GM11168 (cell line): ENCODE results near the gene FAM184B.
"Not testable (repeated sequence)": the region's sequence is repeated elsewhere in the genome, so short reads cannot be mapped to it uniquely, and the experiment has no call there.

Source experiments
- in situ Hi-C: fragments of 300-500 bp; cut with MboI; formaldehyde crosslinking; loops from one replicate; pipeline ENCODE4 v1.12.0; 2022; ENCODE audit warnings: low sequenced_read_pairs; ENCODE audit not compliant: unreplicated experiment

Gene FAM184B

DNA sequence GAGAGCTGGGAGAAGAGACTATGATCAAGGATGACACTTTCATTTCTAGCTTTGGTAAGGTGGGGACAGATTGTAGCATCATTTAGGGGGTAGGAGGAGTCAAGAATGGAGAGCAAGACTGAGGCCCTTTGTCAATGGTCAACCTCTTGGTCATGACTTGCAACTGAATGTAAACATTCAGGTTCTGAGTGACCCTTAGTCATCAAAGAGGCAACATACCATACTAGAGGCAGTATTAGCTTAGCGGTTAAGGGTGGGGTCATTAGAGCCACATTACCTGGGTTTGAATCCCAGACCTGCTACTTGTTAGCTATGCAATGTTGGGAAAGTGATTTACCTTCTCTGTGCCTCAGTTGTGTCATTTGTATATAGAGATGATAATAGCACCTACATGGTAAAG lies 90.5 kb downstream of the FAM184B start:
- in situ Hi-C loops = no loop called here

DNA sequence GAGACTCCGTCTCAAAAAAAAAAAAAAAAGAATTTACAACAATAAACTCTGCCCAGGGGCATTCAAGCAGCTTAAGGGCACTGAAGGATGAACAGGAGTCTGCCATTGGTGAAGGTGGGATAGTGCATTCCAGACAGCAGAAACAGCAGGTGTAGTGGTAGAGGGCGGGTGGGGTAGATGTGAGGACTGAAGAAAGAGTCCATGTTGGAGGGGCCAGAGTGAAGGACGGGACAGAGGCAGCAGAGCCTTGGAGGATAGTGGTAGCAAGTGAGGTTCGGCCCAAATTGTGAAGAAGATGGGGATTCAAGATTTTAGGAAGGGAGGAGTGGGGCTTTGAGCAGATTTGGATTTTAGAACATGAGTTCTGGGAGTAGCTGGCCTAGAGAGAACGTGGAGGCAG lies 91.3 kb downstream of the FAM184B start:
- in situ Hi-C loops = no loop called here

DNA sequence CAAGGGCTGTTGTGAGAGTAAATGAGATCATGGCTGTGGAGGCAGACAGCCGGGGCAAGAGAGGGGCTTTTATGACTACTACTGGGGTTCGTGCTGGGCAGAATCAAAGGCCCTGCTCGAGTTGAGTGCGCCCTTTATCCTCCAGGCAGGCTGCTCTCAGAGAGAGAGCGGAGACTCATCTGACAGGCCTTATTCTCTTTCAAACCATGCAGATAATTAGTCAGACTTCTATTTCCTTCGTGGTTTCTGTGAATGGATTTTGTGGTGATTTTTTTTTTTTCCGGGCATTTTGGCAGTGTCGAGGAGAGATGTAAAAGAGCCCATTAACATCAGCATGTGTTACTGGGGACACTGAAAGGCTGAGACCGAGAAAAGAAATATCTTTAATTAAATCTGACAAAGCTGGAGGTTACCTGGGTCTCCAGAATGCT lies 93.4 kb downstream of the FAM184B start:
- in situ Hi-C loops = no loop called here

DNA sequence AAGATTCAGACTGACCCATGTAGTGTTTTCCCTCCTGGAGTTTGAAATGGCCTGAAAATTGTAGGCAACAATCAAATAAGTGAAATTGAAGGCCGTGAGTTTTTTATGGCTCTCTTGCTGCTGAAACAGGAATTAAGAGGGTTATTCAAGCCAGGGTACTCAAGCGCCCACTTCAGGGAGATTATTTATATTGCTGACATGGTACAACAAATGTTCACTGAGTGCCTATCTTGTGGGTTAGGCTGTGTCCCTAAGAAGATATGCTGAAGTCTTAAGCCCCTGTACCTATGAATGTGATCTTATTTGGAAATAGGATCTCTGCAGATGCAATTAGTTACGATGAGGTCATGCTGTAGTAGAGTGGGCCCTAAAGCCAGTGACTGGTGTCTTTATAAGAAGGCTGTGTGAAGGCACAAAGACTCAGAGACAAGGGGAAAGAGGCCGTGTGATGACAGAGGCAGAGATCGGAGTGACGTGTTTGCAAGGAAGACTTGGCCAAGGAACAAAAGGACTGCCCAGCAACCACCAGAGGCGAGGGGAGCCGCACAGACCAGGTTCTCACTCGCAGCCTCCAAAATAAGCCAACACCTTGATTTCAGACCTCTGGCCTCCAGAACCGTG lies 94.1 kb downstream of the FAM184B start:
- in situ Hi-C loops = no loop called here

DNA sequence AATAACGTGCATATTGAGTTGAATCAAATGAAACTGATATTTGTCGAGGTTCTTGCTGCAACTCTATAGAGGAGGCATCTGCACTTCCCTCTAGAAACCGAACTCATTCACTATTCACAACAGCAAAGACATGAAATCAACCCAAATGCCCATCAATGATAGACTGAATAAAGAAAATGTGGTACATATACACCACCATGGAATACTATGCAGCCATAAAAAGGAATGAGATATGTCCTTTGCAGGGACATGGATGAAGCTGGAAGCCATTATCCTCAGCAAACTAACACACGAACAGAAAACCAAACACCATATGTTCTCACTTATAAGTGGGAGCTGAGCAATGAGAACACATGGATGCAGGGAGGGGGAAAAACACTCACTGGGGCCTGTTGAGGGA lies 96.8 kb downstream of the FAM184B start:
- in situ Hi-C loops = not testable (repeated sequence)

DNA sequence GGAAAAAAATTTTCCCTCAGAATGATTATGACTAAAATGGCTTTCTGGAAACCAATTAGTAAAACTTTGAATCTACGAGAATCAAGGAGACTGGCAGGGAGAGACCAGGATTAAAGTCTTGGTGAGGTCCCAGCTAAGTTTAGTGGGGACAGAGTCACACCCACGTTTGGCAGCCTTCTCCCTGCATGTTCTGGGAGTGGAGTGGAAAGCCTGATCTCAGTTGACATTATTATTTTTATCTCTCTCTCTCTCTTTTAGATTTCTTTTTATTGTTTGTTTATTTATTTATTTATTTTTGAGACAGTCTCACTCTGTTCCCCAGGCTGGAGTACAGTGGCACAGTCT lies 99.2 kb downstream of the FAM184B start:
- in situ Hi-C loops = no loop called here

DNA sequence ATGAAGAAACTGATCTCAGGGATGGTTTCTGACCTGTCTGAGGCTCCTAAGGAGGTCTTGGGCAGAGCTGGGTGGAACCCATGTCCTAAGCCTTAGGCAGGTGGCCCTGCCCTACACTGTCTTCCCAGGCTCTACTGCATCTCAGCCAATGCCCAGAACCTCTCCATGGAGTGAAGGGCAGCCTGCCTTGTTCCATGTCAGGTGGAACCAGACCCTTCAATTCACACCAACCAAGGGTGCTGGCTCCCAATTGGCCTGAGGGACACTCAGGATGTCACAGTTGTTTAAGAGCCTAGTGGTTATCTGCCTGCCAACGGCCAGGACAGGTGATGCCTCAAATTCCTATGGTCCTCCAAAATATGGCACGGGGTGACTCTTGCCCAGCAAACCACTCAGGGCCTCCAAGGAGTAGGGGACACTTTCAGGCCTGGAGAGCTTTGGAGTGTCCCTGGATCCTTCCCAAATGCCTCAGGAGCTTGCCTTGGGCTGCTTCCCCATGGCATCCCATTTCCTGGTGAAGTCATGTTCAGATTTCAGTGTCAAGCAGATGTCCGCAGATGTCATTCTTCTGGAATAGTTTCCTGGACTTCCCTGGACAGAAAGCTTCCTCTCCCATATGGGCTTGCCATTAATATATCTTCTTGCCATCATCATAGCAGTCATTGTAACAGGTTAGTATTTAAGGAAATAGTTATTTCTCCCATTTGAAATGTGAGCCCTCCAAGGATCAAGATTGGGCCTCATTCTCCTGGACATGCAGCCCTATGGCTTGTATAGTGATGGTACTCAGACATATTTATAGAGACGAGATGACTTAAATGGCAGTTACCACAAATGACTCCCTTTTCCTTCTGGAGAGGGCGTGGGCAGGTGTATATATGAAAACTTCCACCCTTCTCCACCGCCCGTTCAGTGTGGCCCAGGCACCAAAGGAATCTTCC lies 99.9 kb downstream of the FAM184B start:
- in situ Hi-C loops = no loop called here

DNA sequence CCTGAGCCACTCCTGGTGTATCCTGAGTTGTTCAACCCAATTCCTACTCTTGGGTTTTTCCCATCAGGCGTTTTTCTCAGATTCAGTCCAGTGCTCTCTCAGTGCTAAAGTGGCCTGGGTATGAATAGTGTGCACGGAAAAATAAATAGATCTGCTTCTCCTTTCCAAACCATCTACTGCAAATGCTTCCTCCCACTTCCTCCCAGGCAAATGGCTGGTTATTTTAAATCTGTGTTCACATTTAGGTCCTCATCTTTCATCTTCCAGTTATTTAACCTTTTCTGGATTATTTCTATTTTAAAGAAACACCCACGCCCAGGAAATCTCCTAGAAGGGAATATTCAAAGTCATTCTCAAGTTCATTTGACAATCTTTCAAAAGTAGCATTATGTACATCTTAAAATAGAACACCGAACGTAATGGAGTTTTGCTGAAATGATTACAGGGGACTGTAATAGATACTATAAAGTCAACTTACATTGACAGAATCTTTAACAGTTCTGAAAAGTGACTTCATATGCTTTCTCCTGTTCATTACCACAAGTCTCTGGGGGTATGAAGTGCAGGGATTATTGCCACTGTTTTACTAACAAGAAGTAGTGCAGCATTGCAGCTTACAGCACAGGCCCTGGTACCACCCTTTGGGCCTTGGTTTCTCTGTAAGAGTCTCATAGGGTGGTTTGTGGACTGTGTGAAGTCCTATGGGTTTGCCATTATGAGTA lies 100.7 kb downstream of the FAM184B start:
- in situ Hi-C loops = no loop called here

DNA sequence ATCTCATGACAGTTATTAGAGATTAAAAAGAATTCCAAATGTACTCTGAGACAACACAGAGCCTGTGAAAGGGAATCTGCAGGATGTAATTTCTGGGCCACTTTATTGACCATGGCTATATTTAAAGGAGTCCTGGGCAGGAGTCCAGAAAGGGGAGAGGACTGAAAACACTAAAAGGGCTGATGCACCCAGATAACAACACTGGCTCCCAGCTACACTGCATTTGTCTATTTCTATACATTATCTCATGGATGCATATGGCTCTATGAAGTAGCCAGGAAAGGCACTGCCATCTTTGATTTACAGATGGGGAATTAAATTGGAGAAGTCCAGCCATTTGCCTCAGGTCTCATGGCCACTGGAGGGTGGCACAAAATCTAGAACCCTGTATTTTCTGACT lies 111.0 kb downstream of the FAM184B start:
- in situ Hi-C loops = no loop called here

DNA sequence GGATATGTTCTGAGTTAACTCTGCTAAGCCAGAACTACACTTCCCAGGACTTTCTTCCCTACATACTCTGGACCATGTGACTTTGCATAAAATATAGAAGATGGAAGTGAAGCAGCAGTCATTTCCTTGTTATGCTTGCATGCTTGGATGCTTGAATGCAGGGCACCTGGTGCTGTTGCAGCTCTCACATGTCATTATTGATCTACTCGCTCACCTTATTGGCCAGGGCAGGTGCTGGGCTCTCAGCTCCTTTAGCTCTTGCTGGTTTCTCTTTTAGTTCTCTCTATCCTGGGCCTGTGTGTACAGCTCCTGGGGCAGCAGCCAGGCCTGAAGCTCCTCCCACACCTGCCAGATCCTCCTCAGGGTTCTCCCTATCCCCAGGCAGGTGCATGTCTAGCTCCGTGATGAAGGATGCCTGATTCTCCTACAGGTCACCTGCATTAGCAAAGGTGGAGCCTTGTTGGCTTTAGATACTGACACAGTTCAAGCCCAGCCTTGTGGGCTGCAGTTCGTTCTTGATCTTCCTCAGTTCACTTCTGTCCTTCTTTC lies 113.7 kb downstream of the FAM184B start:
- in situ Hi-C loops = no loop called here

DNA sequence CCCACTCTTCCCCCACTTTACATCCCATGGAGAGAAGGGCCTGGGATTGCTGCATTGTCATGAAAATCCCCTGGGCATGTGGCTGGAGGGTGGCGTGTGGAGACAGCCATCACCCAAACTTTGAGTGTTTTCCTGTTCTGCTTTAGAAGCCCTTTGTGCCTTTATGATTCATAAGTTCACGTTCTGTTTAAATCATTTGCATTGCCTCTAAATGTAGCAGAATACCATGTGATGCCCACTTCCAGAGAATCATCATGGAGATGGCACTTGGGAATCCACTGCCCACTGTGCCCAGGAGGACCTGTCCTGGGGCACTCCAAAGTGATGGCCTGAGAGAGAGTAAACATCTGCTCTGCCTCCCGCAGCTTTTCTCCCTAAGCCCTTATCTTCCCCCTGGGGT lies 114.2 kb downstream of the FAM184B start:
- in situ Hi-C loops = no loop called here

DNA sequence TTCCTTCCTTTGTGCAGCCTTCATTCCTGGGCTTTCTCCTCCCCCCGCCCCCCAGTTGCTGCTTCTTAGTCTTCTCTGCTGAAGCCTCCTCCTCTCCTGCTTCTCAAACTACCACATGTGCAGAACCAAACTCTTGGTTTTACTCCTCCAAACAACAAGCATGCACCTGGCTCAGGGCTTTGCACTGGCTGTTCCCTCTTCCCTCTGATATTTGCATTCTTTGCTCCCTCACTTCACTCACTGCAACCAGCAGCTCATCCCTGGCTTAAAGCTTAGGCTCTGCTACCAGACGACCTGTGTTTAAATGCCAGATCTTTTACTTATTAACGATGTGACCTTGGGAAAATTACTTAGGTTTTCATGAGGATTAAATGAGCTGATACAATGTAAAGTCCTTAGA lies 115.6 kb downstream of the FAM184B start:
- in situ Hi-C loops = no loop called here

DNA sequence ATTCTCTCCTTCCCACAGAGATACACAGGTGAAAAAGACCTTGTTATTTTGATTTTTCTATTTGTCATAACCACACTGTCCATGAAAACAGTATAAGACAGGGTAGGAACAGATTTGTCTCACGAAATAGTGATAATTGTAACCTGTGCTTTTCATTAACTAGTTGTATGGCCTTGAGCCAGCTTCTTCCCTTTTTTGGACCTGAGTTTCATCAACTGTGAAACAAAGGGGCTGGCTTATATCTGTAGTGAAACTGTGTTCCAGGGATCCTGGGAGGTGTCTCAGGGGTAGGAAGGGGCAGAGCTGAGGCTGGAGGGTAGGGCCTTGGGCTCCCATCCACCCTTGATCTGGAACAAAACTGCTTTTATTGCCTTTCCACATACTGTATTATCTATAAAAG lies 116.1 kb downstream of the FAM184B start:
- in situ Hi-C loops = no loop called here

DNA sequence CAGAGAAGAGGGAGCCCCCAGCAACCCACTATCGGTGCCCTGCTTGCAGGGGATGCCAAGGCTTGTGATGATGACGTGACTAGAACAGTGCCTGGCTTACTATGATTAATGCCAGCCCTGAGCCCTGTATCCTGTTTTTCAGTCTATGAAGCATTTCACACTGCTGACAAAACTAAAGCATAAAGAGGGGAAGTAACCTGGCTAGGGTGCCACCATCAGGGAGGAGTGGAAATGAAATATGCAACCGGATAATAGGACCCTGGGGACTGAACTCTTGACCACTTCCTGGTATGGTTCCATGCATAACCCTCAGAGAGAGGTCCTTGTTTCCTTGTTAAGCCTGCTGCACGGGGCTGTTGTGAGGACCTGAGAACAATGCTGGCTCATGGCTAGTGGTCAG lies 116.7 kb downstream of the FAM184B start:
- in situ Hi-C loops = no loop called here

DNA sequence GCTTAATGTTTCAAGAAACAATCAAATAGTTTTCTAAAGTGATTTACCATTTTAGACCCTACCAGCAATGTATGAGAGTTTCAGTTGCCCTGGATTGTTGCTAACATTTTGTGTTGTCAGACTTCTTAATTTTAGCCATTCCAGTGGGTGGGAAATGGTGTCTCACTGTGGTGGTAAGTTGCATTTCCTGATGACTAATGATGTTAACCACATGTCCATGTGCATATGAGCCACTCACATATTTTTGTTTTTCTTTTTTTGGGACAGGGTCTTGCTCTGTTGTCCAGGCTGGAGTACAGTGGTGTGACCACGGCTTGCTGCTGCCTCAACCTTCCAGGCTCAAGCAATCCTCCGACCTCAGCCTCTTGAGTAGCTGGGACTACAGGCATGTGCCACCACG lies 118.7 kb downstream of the FAM184B start:
- in situ Hi-C loops = no loop called here

DNA sequence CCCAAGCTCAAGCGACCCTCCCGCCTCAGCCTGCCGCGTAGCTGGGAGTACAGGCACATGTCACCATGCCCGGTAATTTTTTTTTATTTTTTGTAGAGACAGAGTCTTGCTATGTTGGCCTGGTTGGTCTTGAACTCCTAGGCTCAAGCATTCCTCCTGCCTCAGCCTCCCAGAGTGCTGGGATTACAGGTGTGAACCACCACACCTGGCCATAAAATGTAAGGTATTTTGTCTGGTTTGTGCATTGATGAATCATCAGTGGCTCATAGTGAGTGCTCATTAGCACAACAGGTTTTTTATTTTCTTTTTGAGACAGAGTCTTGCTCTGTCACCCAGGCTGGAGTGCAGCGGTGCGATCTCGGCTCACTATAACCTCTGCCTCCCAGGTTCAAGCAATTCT lies 122.2 kb downstream of the FAM184B start:
- in situ Hi-C loops = not testable (repeated sequence)

DNA sequence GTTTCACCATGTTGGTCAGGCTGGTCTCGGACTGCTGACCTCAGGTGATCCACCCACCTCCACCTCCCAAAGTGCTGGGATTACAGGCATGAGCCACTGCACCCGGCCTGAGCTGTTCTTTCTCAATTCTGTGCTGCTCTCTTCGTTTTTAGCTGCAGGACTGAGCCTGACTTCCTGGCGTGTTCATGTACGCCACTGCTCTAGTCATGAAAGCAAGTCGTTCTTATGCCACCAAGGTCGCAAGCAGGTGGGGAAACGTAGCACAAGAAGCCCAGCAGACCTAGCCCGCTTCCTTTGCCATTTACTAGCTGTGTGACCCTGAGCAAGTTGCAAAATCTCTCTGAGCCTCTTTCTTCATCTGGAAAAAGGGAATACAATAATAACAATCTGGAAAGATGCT lies 123.6 kb downstream of the FAM184B start:
- in situ Hi-C loops = no loop called here

DNA sequence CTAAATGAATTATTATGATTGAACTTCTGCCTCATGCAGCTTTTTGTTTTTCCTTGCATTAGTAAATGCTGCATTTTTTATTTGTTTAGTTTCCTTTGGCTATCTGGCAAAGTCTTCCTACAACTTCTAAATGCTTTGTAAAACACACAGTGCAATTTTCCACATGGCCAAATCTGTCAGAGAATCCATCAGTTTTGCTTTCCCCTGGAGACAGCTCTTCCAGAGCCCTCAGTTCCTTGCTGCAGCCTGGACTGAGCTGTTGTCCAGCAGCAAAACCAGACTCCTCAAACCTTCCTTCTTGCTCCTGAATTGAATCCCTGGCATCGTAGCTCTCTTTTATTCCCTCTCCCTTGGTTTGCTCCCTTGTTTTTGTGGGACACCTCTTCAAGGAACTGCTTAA lies 124.3 kb downstream of the FAM184B start:
- in situ Hi-C loops = no loop called here

DNA sequence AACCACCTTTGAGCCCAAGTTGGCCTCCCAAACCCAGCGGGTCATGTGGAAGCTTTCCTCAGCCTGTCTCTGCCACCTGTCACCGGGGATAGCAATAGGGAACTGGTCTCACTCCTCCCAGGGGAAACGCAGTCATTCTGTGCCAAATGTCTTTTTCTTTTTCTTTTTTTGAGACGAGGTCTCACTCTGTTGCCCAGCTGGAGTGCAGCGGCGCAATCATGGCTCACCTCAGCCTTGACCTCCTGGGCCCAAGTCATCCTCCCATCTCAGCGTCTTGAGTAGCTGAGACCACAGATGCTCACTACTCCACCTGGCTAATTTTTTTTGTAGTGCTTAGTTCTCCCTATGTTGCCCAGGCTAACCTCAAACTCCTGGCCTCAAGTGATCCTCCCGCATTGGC lies 126.7 kb downstream of the FAM184B start:
- in situ Hi-C loops = no loop called here

DNA sequence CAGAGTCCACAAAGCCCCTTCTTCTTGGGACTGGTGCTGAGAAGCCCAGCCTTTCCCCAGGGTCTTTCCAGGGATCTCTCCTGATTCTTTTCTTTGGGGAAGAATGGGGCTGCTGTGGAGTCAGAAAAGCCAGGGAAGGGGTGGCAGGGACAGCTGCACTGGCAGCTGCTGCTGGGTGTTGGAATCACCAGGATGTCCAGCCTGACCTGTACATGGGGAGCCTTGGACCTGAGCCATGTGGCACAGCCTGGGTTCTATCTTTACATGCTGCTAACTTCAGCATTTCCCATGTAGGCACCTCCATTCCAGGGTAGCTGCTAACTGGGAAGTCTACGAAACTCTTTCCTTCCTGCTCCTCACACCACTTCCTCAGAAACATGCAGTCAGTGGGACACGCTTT lies 131.0 kb downstream of the FAM184B start:
- in situ Hi-C loops = no loop called here

DNA sequence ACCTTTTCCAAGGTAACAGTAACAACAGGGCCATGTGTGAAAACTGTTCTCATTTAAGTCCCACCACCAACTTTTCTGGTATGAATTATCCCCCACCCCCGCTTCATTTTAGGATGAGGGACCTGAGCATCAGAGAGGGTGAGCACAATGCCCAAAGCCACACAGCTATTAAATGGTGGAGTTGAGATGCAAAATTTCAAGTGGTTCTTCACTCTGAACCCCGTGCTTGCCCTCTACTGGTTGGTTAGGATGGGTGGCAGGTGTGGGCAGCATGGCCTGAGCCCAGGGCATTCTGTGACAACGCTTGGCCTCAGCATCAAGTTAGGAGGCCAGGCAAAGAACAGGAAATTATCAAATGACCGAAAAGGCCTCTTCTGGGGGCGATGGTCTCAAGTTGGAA lies 133.5 kb downstream of the FAM184B start:
- in situ Hi-C loops = no loop called here
